ENCODE results near the gene TGM3.

The TGM3 gene

DNA sequence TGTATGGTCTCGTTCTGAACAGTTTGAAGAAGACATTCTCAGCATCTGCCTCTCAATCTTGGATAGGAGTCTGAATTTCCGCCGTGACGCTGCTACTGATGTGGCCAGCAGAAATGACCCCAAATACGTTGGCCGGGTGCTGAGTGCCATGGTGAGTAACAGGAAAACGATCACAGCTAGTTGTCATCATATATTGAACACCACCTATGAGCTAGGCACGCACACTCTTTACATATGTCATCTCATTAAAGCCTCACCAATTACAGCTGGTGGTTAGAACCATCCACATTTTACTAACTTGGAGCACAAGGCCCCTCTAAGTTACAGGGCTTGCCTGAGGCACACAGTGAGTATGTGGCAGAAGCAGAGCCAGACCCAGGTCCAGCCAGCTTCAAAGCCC is 17.1 kb downstream of the TGM3 start:
- no peak for DNase-seq

DNA sequence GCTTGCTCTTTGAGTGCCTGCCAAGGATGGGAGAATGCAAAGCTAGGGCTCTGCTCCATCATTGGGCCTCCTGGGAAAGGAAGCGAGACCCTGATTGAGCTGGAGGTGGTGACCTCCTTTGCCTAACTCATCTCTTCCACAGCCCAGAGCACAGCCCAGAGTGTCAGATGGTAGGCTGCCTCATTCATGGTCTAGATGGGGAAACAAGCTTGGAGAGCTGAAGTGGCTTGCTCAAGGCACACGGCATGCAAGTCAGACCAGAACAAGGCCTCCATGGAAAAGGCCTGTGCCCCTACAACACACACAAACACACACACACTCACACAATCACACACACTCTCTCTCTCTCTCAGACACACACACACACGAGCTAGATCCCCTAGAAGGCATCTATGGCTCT is 17.5 kb downstream of the TGM3 start:
- DNase-seq: no peak

DNA sequence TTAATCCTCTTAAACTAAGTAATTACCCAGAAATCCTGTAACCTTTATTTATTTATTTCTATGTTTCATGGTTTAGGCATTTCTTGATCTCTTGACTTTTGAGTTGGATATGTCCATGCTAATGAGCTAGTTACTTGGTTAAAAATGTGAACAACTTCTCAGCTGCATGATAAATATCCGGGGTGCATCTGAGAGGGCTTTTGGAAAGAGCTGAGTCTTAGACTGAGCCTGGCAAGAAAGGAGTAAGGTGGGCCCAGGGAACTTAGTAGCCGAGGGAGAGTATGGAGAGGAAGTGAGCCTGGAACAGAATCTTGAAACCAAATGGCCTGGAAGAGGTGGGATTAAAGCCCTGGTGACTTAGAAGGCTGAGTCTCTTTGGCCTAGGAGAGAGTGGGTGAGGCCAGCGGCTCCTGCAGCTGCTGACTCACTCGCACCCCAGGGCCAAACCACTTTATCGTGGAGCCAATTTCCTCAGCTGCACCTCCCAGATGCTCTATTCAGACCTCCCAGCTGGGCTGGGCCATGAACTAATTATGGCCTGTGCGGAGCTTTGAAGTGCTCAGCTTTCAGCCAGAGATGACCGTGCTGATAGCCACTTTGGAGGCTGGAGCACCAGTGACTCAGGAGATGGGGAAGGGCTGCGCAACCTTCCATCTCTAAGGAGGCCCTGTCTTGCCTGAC is 19.1 kb downstream of the TGM3 start:
- no peak for DNase-seq

DNA sequence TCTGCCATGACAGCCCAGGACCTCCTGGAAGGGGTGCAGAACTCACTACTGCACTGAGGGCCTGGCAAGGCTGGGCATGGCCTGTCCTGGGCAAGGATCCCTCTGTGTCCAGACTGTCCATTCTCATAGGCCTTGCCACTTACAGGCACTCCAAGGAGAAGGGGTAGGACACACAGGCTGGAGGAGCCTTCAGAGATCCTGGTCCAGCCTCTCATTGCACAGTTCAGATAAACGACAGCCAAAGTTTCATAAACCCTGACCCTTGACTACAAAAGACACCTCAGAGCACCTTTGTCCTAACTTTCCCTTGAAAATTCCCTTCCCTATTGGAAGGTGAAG is 19.6 kb downstream of the TGM3 start:
- no peak for DNase-seq

DNA sequence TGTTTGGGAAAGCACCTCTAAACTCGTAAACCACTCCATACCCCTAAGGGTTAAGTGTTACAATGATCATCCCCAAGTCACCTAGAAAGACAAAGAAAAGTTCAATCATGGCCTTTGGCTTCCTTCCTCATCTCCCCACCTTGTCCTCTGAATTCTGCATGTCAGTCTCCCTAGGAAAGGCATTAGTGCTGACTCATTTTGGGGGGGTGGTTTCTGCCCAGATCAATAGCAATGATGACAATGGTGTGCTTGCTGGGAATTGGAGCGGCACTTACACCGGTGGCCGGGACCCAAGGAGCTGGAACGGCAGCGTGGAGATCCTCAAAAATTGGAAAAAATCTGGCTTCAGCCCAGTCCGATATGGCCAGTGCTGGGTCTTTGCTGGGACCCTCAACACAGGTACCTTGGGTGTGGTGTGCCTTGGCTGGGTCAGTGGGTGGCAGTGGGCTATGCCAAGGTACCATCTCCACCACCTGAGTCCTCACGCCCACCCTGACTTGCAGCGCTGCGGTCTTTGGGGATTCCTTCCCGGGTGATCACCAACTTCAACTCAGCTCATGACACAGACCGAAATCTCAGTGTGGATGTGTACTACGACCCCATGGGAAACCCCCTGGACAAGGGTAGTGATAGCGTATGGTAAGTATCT is 21.2 kb downstream of the TGM3 start:
- DNase-seq: no peak

DNA sequence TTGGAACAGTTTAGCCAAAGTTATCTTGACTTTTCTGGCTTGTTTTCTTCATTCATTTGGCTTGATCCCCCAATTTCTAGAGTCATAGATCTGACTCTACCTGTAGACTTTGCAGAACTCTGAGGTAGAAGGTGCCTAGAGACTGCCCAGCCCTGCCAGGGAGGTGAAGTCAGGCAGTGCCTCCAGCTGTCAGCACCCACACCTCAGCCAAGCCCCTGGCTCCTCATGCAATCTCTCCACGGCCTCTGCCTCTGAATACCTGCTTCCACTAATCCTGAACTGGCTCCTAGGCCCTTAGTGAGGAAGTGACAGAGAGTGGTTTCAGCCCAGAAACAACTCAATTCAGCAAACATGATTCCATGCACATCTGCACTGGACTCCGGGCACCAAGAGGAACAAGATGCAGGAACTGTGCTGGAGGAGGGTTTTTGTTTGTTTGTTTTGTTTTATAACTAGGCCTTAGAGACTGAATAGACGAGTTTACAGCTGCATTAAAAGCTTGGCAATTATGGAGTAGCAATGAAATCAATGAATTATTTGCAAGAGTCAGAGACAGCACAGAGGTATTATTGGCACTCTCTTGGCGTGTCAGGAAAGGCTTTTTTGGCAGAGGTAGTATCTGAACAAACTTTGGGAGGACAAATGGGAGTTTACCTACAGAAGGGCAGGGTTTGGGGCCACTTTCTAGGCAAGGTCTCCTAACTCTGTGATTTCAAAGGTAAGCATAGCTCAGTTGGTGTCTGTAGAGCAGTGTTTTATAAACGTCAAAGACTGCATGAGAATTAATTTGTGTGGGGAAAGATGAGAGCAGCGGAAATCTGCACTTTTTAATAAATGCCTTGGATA is 25.2 kb downstream of the TGM3 start:
- DNase-seq: no peak

DNA sequence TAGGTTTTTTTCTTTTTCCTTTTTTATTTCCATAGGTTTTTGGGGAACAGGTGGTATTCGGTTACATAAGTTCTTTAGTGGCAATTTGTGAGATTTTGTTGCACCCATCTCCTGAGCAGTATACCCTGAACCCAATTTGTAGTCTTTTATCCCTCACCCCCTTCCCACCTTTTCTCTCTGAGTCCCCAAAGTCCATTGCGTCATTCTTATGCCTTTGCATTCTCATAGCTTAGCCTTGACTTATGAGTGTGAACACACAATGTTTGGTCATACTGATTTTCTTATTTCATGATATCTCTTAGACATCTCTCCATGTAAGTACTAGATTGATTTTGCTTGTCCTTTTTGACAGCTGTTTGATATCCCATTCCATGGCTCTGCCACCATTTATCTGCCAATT is 27.2 kb downstream of the TGM3 start:
- no peak for DNase-seq

DNA sequence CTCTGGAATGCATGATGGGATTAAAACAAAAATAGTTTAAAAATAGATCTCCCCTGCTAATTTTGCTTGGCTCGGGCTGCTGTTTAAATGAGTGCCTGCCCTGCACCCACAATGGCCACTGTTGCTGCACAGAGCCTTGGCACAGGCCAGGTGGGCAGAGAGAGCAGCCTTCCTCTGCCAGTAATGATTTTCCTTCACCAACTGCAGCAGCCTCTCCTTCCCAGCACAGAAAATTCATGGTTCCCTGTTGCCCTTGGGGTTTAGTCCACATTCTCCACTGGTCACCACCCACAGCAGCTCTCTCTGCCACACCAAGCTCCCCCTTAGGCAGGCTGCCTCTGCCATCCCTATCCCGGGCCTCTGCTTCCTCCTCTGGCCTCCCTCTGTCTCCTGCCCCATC is 30.2 kb downstream of the TGM3 start:
- DNase-seq: no peak

DNA sequence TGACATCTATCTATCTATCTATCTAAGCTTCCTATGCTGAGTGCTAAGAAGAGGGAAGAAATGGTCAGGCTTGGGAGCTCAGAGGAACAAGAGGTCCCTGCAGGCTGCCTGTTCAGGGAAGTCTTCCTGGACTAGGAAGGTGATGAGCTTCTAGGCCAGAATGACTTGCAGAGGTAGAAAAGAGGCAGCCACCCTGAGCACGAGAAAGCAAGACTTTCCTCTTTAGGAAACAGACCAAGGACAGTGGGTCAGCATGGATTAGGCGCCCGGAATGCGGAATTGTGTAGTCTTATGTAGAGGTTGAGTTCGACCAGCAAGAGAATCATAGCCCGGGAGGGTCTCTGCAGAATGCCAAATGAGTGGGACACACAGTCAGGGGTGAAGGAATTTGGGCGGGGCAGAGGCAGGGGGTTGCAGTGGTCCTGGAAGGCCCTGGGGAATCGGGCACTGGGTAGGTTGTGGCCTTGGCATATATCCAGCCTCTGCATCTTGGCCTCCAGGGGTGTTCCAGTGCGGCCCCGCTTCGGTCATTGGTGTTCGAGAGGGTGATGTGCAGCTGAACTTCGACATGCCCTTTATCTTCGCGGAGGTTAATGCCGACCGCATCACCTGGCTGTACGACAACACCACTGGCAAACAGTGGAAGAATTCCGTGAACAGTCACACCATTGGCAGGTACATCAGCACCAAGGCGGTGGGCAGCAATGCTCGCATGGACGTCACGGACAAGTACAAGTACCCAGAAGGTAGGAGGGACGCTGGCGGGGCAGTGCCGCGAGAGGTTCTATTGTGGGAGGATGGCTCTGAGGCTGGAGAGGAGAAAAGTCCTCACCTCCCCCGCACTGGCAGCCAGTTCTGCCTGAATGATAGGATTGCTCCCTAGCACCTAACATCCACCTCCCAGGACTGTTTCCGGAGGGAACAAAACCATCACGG is 32.1 kb downstream of the TGM3 start:
- no peak for DNase-seq

DNA sequence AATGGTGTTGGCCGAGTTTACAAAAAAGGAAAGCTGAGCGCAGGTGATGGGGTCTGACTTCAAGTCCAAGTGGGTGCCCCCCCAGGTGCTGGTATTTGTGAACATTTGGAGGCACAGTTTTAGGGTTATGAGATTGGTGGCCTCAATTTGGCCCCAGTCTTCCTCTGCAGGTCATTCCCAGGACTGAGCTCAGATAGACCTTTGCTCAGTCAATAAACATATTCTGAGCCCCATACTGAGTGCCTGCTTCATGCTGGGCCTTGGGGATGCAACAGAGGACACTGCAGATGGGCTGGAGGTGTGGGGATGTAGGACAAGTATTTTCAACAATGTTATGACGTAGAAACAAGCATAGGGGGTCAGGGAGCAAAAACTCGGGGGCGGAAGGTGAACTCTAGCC is 33.5 kb downstream of the TGM3 start:
- DNase-seq: no peak

DNA sequence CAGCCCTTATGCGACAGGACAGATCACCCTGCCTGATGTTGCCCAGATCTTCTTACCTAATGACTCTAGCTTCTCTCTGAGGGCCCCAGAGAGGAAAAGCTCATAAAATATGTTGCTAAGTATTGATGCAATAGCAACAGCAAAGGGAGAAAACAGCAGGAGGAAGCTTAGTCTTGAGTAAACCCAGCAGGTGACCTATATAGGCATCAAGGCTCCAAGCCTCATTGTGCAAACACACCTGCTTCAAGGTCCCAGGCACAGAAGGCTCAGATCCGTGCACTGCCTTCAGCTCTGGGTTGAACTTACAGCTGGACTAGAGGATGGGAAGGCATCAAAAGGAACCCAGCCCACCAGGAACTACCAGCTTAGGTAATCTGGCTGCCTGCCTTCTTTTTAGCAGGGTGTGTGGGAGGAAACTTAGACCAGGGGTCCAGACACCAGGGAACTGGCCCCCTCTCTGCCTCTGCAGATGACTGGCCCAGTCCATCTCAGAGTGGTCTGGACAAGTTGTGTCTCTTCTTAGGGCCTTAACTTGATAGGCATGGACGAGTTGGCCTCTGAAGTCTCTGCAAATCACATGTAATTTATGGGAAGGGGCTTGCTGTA is 34.4 kb downstream of the TGM3 start:
- DNase-seq: no peak

DNA sequence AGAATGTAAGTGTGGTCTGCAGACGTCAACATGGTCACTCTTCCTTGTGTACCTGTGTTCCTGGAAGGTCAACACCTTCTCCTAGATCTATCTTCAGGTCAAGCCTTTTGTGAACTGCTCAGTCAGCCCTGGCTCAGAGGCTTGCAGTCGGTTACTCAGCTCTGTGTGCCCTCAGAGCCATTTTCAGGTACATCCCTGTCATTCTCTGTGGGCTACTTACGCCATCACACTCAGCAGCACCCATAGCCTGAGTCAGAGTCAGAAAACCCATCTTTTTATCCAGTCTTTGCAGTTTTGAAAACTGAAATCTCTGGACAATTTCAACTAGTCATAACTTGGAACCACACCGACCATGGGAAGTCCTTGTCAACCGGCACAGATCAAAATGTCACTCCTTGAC is 35.3 kb downstream of the TGM3 start:
- DNase-seq: no peak

DNA sequence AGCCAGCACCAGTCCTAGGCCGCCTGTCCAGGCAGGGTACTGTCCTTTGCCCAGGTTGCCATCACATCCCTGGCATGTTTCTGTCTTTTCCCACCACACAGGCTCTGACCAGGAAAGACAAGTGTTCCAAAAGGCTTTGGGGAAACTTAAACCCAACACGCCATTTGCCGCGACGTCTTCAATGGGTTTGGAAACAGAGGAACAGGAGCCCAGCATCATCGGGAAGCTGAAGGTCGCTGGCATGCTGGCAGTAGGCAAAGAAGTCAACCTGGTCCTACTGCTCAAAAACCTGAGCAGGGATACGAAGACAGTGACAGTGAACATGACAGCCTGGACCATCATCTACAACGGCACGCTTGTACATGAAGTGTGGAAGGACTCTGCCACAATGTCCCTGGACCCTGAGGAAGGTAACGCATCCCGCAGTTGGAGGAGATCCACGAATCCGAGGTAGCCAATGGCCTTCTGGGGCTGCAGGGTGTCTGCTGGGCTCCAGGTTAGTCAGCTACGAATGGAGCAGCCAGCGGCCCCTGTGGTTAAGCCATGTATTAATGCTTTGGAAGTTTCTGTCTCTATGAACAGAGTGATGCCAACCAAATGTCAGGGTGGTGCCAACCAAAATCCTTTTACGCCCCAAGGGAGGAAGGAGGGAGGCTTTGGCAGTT is 36.2 kb downstream of the TGM3 start:
- DNase-seq: no peak

DNA sequence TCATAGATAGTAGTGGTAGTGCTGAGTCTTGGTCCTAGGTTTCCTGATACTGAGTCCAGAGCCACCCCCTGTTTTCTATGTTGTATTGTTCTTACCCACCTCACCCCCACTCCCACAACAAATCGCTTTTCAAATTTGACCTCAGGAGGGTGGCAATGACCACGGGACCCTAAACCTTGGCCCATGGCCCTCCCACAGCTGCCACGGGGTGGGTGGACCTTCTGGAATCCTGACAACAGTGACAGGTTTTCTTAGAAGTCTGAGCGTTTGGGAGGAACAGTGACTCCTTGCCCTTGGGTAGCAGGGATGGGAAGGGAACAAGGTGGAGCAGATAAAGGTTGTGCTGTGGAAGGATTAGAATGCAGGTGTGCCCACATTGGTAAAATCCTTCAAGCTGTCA is 36.9 kb downstream of the TGM3 start:
- no peak for DNase-seq

DNA sequence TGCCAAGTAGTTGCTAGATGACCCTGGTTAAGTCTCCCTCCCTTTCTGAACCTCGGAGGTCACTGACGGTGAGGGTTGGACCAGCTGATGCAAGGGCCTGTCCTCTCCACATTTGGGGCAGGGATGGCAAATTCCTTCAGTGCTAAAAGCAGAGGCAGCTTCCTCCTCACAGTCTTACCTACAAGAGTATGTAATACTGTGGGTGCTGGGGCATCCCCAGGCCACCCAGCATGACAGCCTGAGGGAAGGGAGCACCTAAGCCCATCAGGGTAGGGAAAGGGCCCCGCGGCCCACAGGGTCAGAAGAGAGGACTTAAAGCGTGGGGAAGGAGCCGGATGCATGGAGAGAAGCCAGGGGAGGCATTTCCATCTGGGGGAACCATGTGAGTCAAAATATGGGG is 38.0 kb downstream of the TGM3 start:
- DNase-seq: no peak

DNA sequence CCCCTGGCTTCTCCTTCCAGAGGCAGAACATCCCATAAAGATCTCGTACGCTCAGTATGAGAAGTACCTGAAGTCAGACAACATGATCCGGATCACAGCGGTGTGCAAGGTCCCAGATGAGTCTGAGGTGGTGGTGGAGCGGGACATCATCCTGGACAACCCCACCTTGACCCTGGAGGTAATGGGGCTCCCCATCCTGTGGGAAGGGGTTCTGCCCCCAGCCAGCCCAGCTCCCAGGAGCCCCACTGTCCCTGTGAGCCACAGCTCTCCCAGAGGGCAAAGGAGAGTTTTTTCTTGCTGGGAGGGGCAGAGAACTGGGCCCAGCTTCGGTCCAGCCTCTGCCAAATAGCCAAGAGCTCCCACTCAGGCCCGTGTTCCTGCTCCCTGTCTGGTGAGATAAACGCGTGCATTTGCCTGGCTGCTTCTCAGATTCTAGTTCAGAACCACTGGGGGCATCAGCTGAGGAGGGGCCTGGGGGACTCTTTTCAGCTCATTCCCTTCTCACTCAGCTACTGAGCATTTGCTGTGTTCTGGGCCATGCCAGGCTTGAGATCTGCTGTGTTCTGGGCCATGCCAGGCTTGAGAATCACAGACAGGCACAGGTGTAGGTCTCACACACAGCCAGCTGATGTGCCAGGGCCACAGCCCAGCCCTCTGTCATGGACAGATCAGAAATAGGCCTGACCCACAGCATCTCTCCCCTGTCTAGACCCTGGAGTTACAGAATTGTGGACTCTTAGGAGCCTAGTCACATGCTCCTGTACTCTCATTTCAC is 39.5 kb downstream of the TGM3 start:
- no peak for DNase-seq

DNA sequence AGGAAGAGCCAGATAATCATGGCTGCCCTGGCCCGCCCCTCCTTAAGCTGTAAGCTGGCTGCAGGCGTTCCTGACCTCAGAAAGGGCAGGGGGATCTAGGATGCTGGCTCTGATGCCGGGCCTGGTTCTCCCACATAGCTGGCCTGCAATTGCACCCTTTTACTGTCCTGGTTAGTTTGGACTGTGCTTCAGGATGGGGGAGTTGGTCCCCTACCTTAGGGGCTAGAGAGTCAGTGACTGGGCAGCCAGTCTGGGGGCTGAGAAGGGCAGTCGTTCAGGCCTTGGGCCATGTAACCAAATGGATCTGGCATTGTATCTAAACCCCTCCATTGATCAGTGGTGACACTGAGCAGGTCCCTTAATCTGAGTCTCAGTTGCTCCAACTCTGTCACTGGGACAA is 40.7 kb downstream of the TGM3 start:
- no peak for DNase-seq

DNA sequence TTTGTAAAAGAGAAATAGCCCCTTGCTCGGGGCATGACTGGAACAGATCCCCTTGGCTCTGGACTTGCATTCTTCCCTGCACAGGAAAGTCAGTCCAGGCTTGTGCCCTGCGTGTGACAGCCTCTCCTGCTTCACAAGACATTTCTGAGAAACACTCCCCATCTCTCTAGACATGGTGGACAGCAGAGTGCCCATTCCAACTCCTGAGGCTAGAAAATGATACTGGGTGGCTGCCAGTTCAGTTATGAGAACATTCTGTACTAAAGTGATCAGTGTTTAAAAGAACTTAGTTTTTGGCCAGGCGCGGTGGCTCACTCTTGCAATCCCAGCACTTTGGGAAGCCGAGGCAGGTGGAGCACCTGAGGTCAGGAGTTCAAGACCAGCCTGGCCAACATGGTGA is 41.3 kb downstream of the TGM3 start:
- DNase-seq: no peak

DNA sequence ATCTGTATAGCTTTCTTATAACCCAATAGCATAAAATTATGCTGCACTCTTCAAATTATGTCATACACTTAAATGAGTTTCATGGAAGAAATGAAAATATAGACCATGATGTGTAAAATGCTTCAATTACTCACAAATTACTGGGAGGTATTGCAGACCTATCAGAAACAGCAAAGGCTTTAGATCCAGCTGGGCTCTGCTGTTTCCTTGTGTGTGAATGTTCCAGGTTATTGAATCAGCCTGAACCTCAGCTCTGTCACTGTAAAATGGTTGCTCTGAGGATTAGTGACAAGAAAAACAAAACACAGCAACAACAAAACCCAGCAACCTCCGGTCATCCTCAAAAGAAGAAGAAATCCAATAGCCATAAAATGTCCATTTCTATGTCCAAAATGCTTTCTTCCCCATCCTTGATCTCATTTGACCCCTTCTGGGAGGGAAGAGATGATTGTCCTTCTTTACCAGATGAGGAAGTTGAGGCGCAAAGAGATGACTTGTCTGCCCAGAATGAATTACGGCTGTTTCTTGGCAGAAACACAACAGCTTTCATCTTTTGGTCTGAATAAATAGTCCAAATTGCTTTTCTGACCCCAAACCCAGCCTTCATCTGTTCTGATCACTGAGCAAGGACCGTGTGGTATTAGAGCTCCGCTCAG is 42.7 kb downstream of the TGM3 start:
- no peak for DNase-seq

DNA sequence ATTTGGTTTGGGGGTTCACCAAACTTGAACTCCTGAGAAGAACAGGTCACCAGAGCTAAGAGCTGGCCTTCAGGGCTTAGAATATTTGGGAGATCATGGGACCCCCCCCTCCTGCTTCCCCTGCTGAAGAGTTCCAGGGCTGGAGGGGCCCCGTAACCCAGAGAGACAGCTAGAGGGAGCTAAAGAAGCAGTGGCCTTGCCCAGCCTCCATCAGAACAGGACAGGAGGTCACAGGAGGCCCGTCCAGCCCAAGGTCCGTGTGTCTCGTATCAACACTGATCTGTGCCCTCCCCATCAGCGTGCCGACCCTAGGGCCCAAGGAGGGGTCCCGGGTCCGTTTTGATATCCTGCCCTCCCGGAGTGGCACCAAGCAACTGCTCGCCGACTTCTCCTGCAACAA is 44.3 kb downstream of the TGM3 start:
- no peak for DNase-seq

DNA sequence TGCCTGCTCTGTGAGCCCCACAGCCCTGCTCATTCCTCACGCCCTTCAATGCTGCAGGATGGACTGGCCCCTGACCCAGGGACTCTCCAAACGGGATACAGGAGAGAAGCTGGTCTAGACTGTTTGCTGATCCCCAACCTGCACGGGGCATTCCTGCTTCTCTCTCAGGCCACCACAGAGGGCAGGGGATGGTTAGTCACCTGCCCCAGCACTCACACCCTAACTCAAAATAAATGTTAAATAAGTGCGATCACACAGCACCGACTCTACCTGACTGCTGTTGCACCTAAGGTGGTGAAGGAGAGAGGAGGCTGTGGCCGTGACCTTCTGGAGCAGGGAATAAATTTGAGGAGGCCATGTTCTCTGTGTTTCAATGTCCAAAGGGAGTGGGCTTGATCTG is 45.0 kb downstream of the TGM3 start:
- DNase-seq: no peak

Data from CD4-positive, alpha-beta T cell treated with Interleukin-12 subunit alpha and Interleukin-12 subunit beta, for 1 hour (primary cell).